ENCODE results near the gene PTPRG.

- TF ChIP-seq CTCF (IDR thresholded peaks at IDR 0.05 in 4 of 5, conservative IDR thresholded peaks at IDR 0.05 in 1 of 5) (no peak), POLR2A (IDR thresholded peaks at IDR 0.05) (no peak)
These were observed 310.3 kb downstream of the PTPRG start for GRCh38 chr3:61871644-61872043.
